Measurements from ENCODE around the gene C10orf143. TPM values are rescaled to one million over a fixed set of nuclear protein-coding genes. Genes with fewer than 3 reads are reported as not detected.

Gene C10orf143
- total and polyA plus RNA-seq, 2 of the 8 experiments (the other 6 are each of a cell fraction or from before 2014, with no cell fraction given) = 1.6 to 2.0 TPM

GRCh38 chr10:130039141-130039540 is 71.5 kb downstream of the C10orf143 start:
- H2BK15ac ChIP-seq (ENCODE audit: low read length) = no peak overlapping the region
- no peak overlapping the region for H2BK5ac ChIP-seq (ENCODE audit: low read depth, low read length)
- no peak overlapping the region for H2BK120ac ChIP-seq (replicated peaks; ENCODE audit: low read depth, low read length)
- H3K9ac ChIP-seq (replicated peaks in 1 of 4; ENCODE audit: extremely low read depth in 1 of 4, low read depth in 3 of 4, low read length in 3 of 4) = no peak overlapping the region
- no peak overlapping the region for H3K27ac ChIP-seq (ENCODE audit: low read depth, low read length)
- no peaks in the 10 kb centered on the region for H3K9me3 ChIP-seq (ENCODE audit: insufficient read depth in 2 of 2, low read depth in 1 of 2, low read length in 1 of 2)
- H3K23ac ChIP-seq (ENCODE audit: insufficient read length) = no peak overlapping the region
- no peaks in the 10 kb centered on the region for H3K79me2 ChIP-seq (ENCODE audit: control insufficient read depth in 1 of 2, insufficient read depth in 2 of 2, low read length in 2 of 2)
- peaks cover 0 to 2% of the 10 kb centered on the region in 2 experiments for H4K20me1 ChIP-seq (replicated peaks in 1 of 2; ENCODE audit: control insufficient read depth in 1 of 2, insufficient read depth in 2 of 2, low read length in 2 of 2)
- H3K27me3 ChIP-seq (replicated peaks in 1 of 4; ENCODE audit: control insufficient read depth in 3 of 4, extremely low read depth in 1 of 4, insufficient read depth in 3 of 4, low read length in 3 of 4) = no peaks in the 10 kb centered on the region; a peak in 1 of 7 replicates
- no peak overlapping the region for H2AK5ac ChIP-seq (ENCODE audit: low read depth, low read length)
- CTCF ChIA-PET (ENCODE audit: partially characterized antibody) = interaction anchor here (0.6 to 1.0 kb wide), 2 partner anchors 70 to 88 kb away, joined by 3 read pairs; no protein-coding TSS in a partner anchor
- H4K8ac ChIP-seq (ENCODE audit: extremely low read depth, insufficient read depth, low read length) = no peak overlapping the region
- POLR2A ChIA-PET (ENCODE audit: partially characterized antibody) = no interaction called here
- no peak overlapping the region for H2BK20ac ChIP-seq (ENCODE audit: low read length)
- no peak overlapping the region for H3K4ac ChIP-seq (replicated peaks; ENCODE audit: insufficient read length, low read depth, low read length)
- no peak overlapping the region for H3K56ac ChIP-seq (replicated peaks; ENCODE audit: insufficient read length, low read depth, low read length)
- no peak overlapping the region for H4K91ac ChIP-seq (replicated peaks; ENCODE audit: insufficient read length, low read length)
- H3K14ac ChIP-seq (ENCODE audit: insufficient read length) = no peak overlapping the region
- WGBS, 2 experiments (ENCODE audit: extremely low coverage in 1 of 2, insufficient coverage in 1 of 2, insufficient read length in 1 of 2, insufficient replicate concordance in 2 of 2, low coverage in 1 of 2, low lambda C conversion rate in 2 of 2, missing lambda C conversion rate in 1 of 2) = 79% methylated on average over 7 of the region's 9 CpGs; no CpG with 5 or more reads in 1 of the 2 experiments
- peaks cover 0 to 4% (median 0%) of the 10 kb centered on the region in 4 experiments; a peak in 2 of 7 replicates for H3K4me1 ChIP-seq (replicated peaks in 1 of 4; ENCODE audit: control insufficient read depth in 3 of 4, insufficient read depth in 4 of 4, low read length in 3 of 4)
- DNase-seq (ENCODE audit: low read depth in 1 of 2, low spot score in 2 of 2) (peak in 1 of 2 experiments; percentile 27), FAIRE-seq (no peak)
- no peaks in the 10 kb centered on the region for H3K79me1 ChIP-seq (ENCODE audit: low read depth, low read length)
- no peaks in the 10 kb centered on the region for H3K23me2 ChIP-seq (ENCODE audit: low read depth, low read length)
- no peak overlapping the region for H3K4me3 ChIP-seq (ENCODE audit: extremely low read depth in 1 of 4, insufficient read depth in 2 of 4, low read depth in 3 of 4, low read length in 4 of 4)
- no peak overlapping the region for H2AFZ ChIP-seq (ENCODE audit: low read length)
- H4K5ac ChIP-seq (ENCODE audit: insufficient read length, low read depth, low read length) = no peak overlapping the region
- no peaks in the 10 kb centered on the region for H3K36me3 ChIP-seq (ENCODE audit: control insufficient read depth in 2 of 4, insufficient read depth in 4 of 4, low read length in 3 of 4)
- H3K18ac ChIP-seq (ENCODE audit: extremely low read depth, low read length) = no peak overlapping the region
- no peak overlapping the region for H3K4me2 ChIP-seq (ENCODE audit: insufficient read depth in 1 of 2, low read depth in 2 of 2, low read length in 2 of 2)
- H2BK12ac ChIP-seq (ENCODE audit: low read depth, low read length) = no peak overlapping the region
- TF ChIP-seq FOSL1 (IDR thresholded peaks at IDR 0.05; ENCODE audit: insufficient read depth, low read depth, low read length) (no peak), ATF3 (IDR thresholded peaks at IDR 0.05; ENCODE audit: insufficient read depth, low read depth, low read length) (no peak), SAP30 (IDR thresholded peaks at IDR 0.05; ENCODE audit: insufficient read depth, insufficient replicate concordance, low read length) (no peak), SP2 (IDR thresholded peaks at IDR 0.05; ENCODE audit: low read length) (no peak), RBBP5 (IDR thresholded peaks at IDR 0.05; ENCODE audit: borderline replicate concordance, low read depth, low read length) (no peak), CBX5 (IDR thresholded peaks at IDR 0.05; ENCODE audit: low read depth, low read length) (no peak), JUN (IDR thresholded peaks at IDR 0.05; ENCODE audit: low read depth, low read length) (no peak), HDAC2 (IDR thresholded peaks at IDR 0.05; ENCODE audit: borderline replicate concordance in 1 of 2, low read depth in 2 of 2, low read length in 2 of 2) (no peak)
- TF ChIP-seq, protein P1, sequence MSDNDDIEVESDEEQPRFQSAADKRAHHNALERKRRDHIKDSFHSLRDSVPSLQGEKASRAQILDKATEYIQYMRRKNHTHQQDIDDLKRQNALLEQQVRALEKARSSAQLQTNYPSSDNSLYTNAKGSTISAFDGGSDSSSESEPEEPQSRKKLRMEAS (IDR thresholded peaks at IDR 0.05) = no peak
- TF ChIP-seq, protein P2, sequence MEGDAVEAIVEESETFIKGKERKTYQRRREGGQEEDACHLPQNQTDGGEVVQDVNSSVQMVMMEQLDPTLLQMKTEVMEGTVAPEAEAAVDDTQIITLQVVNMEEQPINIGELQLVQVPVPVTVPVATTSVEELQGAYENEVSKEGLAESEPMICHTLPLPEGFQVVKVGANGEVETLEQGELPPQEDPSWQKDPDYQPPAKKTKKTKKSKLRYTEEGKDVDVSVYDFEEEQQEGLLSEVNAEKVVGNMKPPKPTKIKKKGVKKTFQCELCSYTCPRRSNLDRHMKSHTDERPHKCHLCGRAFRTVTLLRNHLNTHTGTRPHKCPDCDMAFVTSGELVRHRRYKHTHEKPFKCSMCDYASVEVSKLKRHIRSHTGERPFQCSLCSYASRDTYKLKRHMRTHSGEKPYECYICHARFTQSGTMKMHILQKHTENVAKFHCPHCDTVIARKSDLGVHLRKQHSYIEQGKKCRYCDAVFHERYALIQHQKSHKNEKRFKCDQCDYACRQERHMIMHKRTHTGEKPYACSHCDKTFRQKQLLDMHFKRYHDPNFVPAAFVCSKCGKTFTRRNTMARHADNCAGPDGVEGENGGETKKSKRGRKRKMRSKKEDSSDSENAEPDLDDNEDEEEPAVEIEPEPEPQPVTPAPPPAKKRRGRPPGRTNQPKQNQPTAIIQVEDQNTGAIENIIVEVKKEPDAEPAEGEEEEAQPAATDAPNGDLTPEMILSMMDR (IDR thresholded peaks at IDR 0.05; ENCODE audit: control extremely low read depth in 1 of 3, insufficient read depth in 1 of 3, low read depth in 1 of 3, low read length in 3 of 3) = no peak

Measured in H1 (cell line).